Prostate gland (tissue), 2 donors: ENCODE measurements around the gene ZNF816. TPM values are rescaled to one million over a fixed set of nuclear protein-coding genes. Genes with fewer than 3 reads are reported as not detected.
A peak's percentile ranks its signal among the peaks of the same experiment; 100 is the strongest.

Source experiments
- DNase-seq: peaks from one replicate; pipeline ENCODE4 v3.0.0-alpha.2; 2019; ENCODE audit warnings: low spot score
- H3K27ac ChIP-seq, 2 donors: fragments of 200-600 bp; sonication (generic); 2 replicates each; pipeline ENCODE4 v1.5.1; 2017 to 2019
- H3K27me3 ChIP-seq: fragments of 200-600 bp; sonication (generic); replicated peaks from 2 replicates; pipeline ENCODE4 v1.5.1; 2019; ENCODE audit not compliant: insufficient read depth
- H3K36me3 ChIP-seq, 2 donors: fragments of 200-600 bp; sonication (generic); 1 replicate in 1 of 2; 2 replicates in 1 of 2; pipeline versions ENCODE4 v1.5.1 to v1.8.1; 2017 to 2019
- H3K4me1 ChIP-seq: fragments of 200-600 bp; sonication (generic); replicated peaks from 2 replicates; pipeline ENCODE4 v1.5.1; 2019
- H3K4me3 ChIP-seq, 2 donors: fragments of 200-600 bp; sonication (generic); 2 replicates each; pipeline ENCODE4 v1.5.1; 2017 to 2019
- H3K9me3 ChIP-seq: fragments of 200-600 bp; sonication (generic); 2 replicates; pipeline ENCODE4 v1.5.1; 2017
- CTCF ChIP-seq, 4 experiments: fragments of 200-600 bp in 2 of 4; fragments of 450-650 bp in 2 of 4; sonication (generic) in 2 of 4; IDR thresholded peaks; 1 replicate in 3 of 4; 2 replicates in 1 of 4; pipeline ENCODE4 v1.5.1; 2016 to 2019; ENCODE audit warnings: antibody characterized with exemption in 4 of 4, mild to moderate bottlenecking in 2 of 4, moderate library complexity in 2 of 4
- POLR2A ChIP-seq: fragments of 450-650 bp; IDR thresholded peaks from one replicate; pipeline ENCODE4 v1.6.1; 2016; ENCODE audit warnings: antibody characterized with exemption, mild to moderate bottlenecking
- POLR2AphosphoS5 ChIP-seq: sonication (generic); formaldehyde crosslinking; IDR thresholded peaks from one replicate; pipeline ENCODE4 v1.6.1; 2017; ENCODE audit warnings: antibody characterized with exemption
- WGBS: methylation state at CpG from one replicate; pipeline ENCODE4 v1.1.5; 2018; 5-methylcytosine and 5-hydroxymethylcytosine counted together
- intact Hi-C: fragments of 100-400 bp; cut with DNase I; formaldehyde crosslinking; loops from one replicate; pipeline ENCODE4 v1.14.2; 2022
- total RNA-seq, 2 donors: library from RNA; depleted of rRNA; stranded (reverse); fragments of >200 nt; gene quantifications; one replicate each; pipeline ENCODE4 v1.1.0, GENCODE V29; 2016

ZNF816 gene
- total RNA-seq: 10 to 100 TPM; 15.8 to 31.8 TPM

GRCh38 chr19:52962394-52963246 is at the start of gene ZNF816:
Gene ZNF816, minus strand, starts transcription at chr19:52962881. Its CDS starts 6,792 bp downstream, at chr19:52956089.
- H3K27ac ChIP-seq: peak within 1 kb of the TSS; percentile 72 to 74
- WGBS: under 1% methylated on average over 55 of the region's 55 CpGs
- no peaks in the 10 kb centered on the region for H3K36me3 ChIP-seq
- H3K4me1 ChIP-seq: no peaks in the 10 kb centered on the region
- H3K4me3 ChIP-seq: peak within 1 kb of the TSS; percentile 46 to 59
- H3K9me3 ChIP-seq: no peaks in the 10 kb centered on the region
- no peaks in the 10 kb centered on the region for H3K27me3 ChIP-seq
- TF ChIP-seq POLR2AphosphoS5 (peak; percentile 88), CTCF (IDR thresholded peaks at IDR 0.05) (no peak), POLR2A (peak; percentile 64)
- DNase-seq: peak; percentile 99
- intact Hi-C loops: loop anchor here (2.0 to 10.0 kb wide), 2 partner anchors 40 to 232 kb away; partner anchors contain the start of genes ZNF665 and ZNF888

GRCh38 chr19:53012006-53012405 is 49.3 kb upstream of the ZNF816 start:
- DNase-seq: no peak
- Histone ChIP-seq H3K27ac (no peak overlapping the region), H3K9me3 (no peaks in the 10 kb centered on the region), H3K27me3 (no peaks in the 10 kb centered on the region), H3K4me1 (no peaks in the 10 kb centered on the region), H3K4me3 (no peak overlapping the region), H3K36me3 (no peaks in the 10 kb centered on the region)
- TF ChIP-seq POLR2A (no peak), POLR2AphosphoS5 (no peak), CTCF (IDR thresholded peaks at IDR 0.05) (no peak)
- WGBS: 93% methylated on average over 6 of the region's 6 CpGs
- intact Hi-C loops: no loop called here

- intact Hi-C loops: no loop called here
- no peaks in the 10 kb centered on the region for H3K9me3 ChIP-seq
- H3K4me3 ChIP-seq: no peak overlapping the region
- no peaks in the 10 kb centered on the region for H3K36me3 ChIP-seq
- H3K27me3 ChIP-seq: no peaks in the 10 kb centered on the region
- H3K4me1 ChIP-seq: no peaks in the 10 kb centered on the region
- no peak overlapping the region for H3K27ac ChIP-seq
- 57% methylated on average over 8 of the region's 9 CpGs for WGBS
- no peak for DNase-seq
- TF ChIP-seq POLR2AphosphoS5 (no peak), POLR2A (no peak), CTCF (IDR thresholded peaks at IDR 0.05) (no peak)
These were observed 47.8 kb upstream of the ZNF816 start for GRCh38 chr19:53010494-53010893.

GRCh38 chr19:53008061-53008778 is 45.5 kb upstream of the ZNF816 start:
- Histone ChIP-seq H3K4me1 (no peaks in the 10 kb centered on the region), H3K9me3 (no peaks in the 10 kb centered on the region), H3K4me3 (no peak overlapping the region), H3K36me3 (no peaks in the 10 kb centered on the region), H3K27me3 (no peaks in the 10 kb centered on the region), H3K27ac (peak overlapping the region; percentile 19 to 39)
- DNase-seq: peak; percentile 47
- WGBS: 31% methylated on average over 25 of the region's 25 CpGs
- intact Hi-C loops: no loop called here
- TF ChIP-seq POLR2A (no peak), POLR2AphosphoS5 (no peak), CTCF (IDR thresholded peaks at IDR 0.05) (no peak)
